ENCODE data around the gene PCBP2. TPM values are rescaled to one million over a fixed set of nuclear protein-coding genes. Genes with fewer than 3 reads are reported as not detected.

PCBP2 gene
- total and polyA plus RNA-seq, 2 donors (not counting 1 experiment from before 2014, with no cell fraction given): 271 to 315 TPM

DNA sequence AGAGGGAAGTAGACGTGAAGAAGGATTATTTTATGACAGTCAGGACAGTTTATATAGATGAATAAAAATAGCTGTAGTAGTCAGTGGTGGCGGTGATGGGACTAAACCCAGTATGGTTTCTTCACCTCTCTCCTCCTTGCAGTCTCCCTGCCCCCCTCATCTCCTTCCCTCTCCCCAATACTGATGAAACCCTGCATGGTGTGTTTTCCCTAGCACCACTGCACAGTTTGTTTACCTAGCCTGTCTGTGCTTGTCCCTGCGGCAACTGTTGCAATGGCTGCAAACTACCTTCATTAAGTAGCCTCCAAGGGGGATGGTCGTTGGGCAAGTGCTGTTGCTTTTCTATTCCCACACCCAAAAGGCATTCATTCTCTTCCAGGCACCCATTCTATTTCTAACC is 14.7 kb downstream of the PCBP2 start:
- Histone ChIP-seq H3K4me1 (ENCODE audit: control insufficient read depth, extremely low read depth, insufficient read depth, low read length) (no peaks in the 10 kb centered on the region), H4K20me1 (ENCODE audit: control insufficient read depth, extremely low read depth, insufficient read depth, low read length) (no peaks in the 10 kb centered on the region), H3K79me2 (ENCODE audit: control insufficient read depth, insufficient read depth, low read length) (peaks cover 72% of the 10 kb centered on the region), H3K36me3 (ENCODE audit: control insufficient read depth, insufficient read depth, low read length) (peaks cover 37% of the 10 kb centered on the region), H3K4me3 (replicated peaks in 1 of 4; ENCODE audit: control extremely low read depth in 1 of 4, insufficient read depth in 1 of 4, low read depth in 3 of 4, low read length in 4 of 4) (no peak overlapping the region), H3K9ac (ENCODE audit: insufficient read depth, low read length) (no peak overlapping the region), H3K27me3 (ENCODE audit: control insufficient read depth, insufficient read depth, low read length) (no peaks in the 10 kb centered on the region), H3K27ac (ENCODE audit: insufficient read depth, low read length) (no peak overlapping the region), H3K4me2 (ENCODE audit: extremely low read depth, insufficient read depth, low read length) (no peak overlapping the region), H3K9me3 (ENCODE audit: control insufficient read depth, insufficient read depth, low read depth, low read length) (no peaks in the 10 kb centered on the region), H2AFZ (ENCODE audit: low read length) (no peak overlapping the region)
- DNase-seq (ENCODE audit: low read depth in 2 of 2): no peak
- TF ChIP-seq, protein P1, sequence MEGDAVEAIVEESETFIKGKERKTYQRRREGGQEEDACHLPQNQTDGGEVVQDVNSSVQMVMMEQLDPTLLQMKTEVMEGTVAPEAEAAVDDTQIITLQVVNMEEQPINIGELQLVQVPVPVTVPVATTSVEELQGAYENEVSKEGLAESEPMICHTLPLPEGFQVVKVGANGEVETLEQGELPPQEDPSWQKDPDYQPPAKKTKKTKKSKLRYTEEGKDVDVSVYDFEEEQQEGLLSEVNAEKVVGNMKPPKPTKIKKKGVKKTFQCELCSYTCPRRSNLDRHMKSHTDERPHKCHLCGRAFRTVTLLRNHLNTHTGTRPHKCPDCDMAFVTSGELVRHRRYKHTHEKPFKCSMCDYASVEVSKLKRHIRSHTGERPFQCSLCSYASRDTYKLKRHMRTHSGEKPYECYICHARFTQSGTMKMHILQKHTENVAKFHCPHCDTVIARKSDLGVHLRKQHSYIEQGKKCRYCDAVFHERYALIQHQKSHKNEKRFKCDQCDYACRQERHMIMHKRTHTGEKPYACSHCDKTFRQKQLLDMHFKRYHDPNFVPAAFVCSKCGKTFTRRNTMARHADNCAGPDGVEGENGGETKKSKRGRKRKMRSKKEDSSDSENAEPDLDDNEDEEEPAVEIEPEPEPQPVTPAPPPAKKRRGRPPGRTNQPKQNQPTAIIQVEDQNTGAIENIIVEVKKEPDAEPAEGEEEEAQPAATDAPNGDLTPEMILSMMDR (conservative IDR thresholded peaks at IDR 0.05 in 1 of 2, IDR thresholded peaks at IDR 0.05 in 1 of 2; ENCODE audit: low read depth in 1 of 2, low read length in 2 of 2): no peak
- no peak for TF ChIP-seq EZH2 (IDR thresholded peaks at IDR 0.05; ENCODE audit: low read length, missing control alignments)

DNA sequence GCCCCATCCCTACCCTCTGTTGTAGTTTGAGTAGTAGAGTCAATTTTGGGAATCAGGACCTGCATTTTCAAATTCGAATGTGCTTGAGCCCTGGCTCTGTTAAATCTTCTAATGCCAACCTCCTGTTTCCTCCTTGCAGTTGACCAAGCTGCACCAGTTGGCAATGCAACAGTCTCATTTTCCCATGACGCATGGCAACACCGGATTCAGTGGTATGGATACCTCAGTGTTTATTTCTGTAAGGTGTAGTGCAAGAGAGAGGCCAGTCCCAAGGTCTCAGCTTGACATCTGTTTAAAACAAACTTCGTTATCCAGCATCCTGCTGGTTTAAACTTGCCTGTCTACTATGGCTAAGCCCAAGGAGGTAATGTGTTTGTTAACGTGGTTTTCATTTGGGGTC is 15.2 kb downstream of the PCBP2 start:
- no peaks in the 10 kb centered on the region for H4K20me1 ChIP-seq (ENCODE audit: control insufficient read depth, extremely low read depth, insufficient read depth, low read length)
- TF ChIP-seq EZH2 (IDR thresholded peaks at IDR 0.05; ENCODE audit: low read length, missing control alignments): no peak
- TF ChIP-seq, protein P1 (conservative IDR thresholded peaks at IDR 0.05 in 1 of 2, IDR thresholded peaks at IDR 0.05 in 1 of 2; ENCODE audit: low read depth in 1 of 2, low read length in 2 of 2): no peak

DNA sequence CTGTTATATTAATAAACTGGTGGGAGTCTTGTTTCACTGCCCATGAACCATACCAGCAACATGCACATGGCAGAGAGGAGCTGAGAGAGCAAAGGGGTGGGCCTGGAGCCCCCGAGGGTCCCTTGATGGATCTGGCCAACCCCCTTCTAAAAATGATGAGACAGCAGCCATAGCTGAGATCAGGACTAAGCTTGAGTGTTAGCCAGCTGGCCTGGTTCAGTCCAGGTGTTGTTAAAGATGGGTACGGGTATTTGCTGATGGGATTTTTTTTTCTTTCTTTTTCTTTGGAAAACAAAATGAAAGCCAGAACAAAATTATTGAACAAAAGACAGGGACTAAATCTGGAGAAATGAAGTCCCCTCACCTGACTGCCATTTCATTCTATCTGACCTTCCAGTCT is 16.0 kb downstream of the PCBP2 start:
- Histone ChIP-seq H3K4me3 (replicated peaks in 1 of 4; ENCODE audit: control extremely low read depth in 1 of 4, insufficient read depth in 1 of 4, low read depth in 3 of 4, low read length in 4 of 4) (no peak overlapping the region), H3K27ac (ENCODE audit: insufficient read depth, low read length) (no peak overlapping the region), H3K9me3 (ENCODE audit: control insufficient read depth, insufficient read depth, low read depth, low read length) (no peaks in the 10 kb centered on the region), H3K36me3 (ENCODE audit: control insufficient read depth, insufficient read depth, low read length) (peaks cover 37% of the 10 kb centered on the region), H3K79me2 (ENCODE audit: control insufficient read depth, insufficient read depth, low read length) (peaks cover 71% of the 10 kb centered on the region), H2AFZ (ENCODE audit: low read length) (no peak overlapping the region), H3K27me3 (ENCODE audit: control insufficient read depth, insufficient read depth, low read length) (no peaks in the 10 kb centered on the region), H4K20me1 (ENCODE audit: control insufficient read depth, extremely low read depth, insufficient read depth, low read length) (no peaks in the 10 kb centered on the region), H3K4me1 (ENCODE audit: control insufficient read depth, extremely low read depth, insufficient read depth, low read length) (no peaks in the 10 kb centered on the region), H3K9ac (ENCODE audit: insufficient read depth, low read length) (no peak overlapping the region), H3K4me2 (ENCODE audit: extremely low read depth, insufficient read depth, low read length) (no peak overlapping the region)
- TF ChIP-seq, protein P1 (conservative IDR thresholded peaks at IDR 0.05 in 1 of 2, IDR thresholded peaks at IDR 0.05 in 1 of 2; ENCODE audit: low read depth in 1 of 2, low read length in 2 of 2): no peak
- no peak for TF ChIP-seq EZH2 (IDR thresholded peaks at IDR 0.05; ENCODE audit: low read length, missing control alignments)
- no peak for DNase-seq (ENCODE audit: low read depth in 2 of 2)

More for the DNA sequence above, 15.2 kb downstream of the PCBP2 start:
- no peaks in the 10 kb centered on the region for H3K27me3 ChIP-seq (ENCODE audit: control insufficient read depth, insufficient read depth, low read length)
- no peak overlapping the region for H2AFZ ChIP-seq (ENCODE audit: low read length)
- no peaks in the 10 kb centered on the region for H3K9me3 ChIP-seq (ENCODE audit: control insufficient read depth, insufficient read depth, low read depth, low read length)
- H3K36me3 ChIP-seq (ENCODE audit: control insufficient read depth, insufficient read depth, low read length): peaks cover 40% of the 10 kb centered on the region
- H3K27ac ChIP-seq (ENCODE audit: insufficient read depth, low read length): no peak overlapping the region
- no peak overlapping the region for H3K9ac ChIP-seq (ENCODE audit: insufficient read depth, low read length)
- H3K4me2 ChIP-seq (ENCODE audit: extremely low read depth, insufficient read depth, low read length): no peak overlapping the region
- no peaks in the 10 kb centered on the region for H3K4me1 ChIP-seq (ENCODE audit: control insufficient read depth, extremely low read depth, insufficient read depth, low read length)
- H3K4me3 ChIP-seq (replicated peaks in 1 of 4; ENCODE audit: control extremely low read depth in 1 of 4, insufficient read depth in 1 of 4, low read depth in 3 of 4, low read length in 4 of 4): no peak overlapping the region
- H3K79me2 ChIP-seq (ENCODE audit: control insufficient read depth, insufficient read depth, low read length): peaks cover 72% of the 10 kb centered on the region
- no peak for DNase-seq (ENCODE audit: low read depth in 2 of 2)
